HS-5 (cell line): ENCODE results near the gene DAPK3.

ENCODE experiments used
- DNase-seq: peaks from one replicate; pipeline ENCODE4 v3.0.0-alpha.2; 2012; ENCODE audit warnings: low read depth

Gene DAPK3

DNA sequence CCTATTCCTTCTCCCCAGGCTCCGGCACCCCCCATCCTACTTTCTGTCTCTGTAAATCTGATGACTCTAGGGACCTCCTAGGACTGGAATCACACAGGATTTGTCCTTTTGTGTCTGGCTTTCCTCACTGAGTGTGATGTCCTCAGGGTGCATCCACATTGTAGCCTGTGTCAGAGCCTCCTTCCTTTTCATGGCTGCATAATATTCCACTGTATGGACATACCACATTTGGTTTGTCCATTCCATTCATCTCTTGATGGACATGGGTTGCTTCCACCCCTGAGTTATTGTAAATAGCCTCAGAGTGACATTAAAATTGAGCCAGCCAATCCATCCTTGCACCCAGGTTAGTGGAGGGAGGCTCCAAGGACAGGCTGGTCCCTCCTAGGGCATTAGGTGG, 60.8 kb downstream of the DAPK3 start:
- DNase-seq = no peak
